GM21723 (cell line): ENCODE results near the gene TARBP1.

Source experiments
- ATAC-seq: cut with Tn5 transposase; IDR thresholded peaks from one replicate; pipeline ENCODE4 v1.9.1; 2021; ENCODE audit warnings: mild to moderate bottlenecking, moderate library complexity; ENCODE audit not compliant: unreplicated experiment

The TARBP1 gene

GRCh38 chr1:234484991-234485739 is 6.2 kb upstream of the TARBP1 start:
- no peak for ATAC-seq

DNA sequence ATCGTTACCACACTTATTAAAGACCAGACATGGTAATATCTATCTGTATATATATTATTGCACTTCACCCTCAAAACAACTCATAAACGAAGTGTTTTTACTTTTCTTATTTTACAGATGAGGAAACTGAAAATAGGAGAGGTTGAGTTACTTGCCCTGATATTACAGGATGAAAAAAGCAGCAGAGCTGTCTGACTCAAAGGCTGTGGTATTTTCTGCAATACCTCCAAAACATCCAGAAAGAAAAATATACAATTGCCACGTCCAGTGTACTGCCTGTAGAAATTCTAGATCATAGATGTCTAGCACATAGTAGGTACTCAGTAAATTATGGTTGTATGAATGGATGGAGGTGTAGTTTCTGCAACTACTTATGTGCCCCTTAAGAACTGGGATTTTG is 5.2 kb upstream of the TARBP1 start:
- no peak for ATAC-seq

DNA sequence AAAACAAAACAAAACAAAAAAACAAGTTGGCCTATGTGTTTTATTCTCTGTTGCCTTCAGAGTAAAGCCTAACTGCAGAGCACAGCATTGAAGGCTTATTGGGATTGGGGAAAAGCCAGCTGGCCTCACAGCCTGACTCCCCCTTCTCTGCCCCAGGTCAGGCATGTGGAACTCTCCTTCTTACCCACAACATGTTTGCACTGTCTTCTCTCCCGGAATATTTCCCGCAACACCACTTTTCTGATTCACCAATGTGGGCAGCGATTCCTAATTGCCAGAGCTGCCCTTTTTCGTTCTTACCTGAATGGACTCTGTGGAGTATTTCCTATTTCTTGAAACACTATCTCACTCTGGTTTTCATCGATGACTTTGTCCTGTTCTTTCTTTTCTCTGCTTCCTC is 2.8 kb upstream of the TARBP1 start:
- no peak for ATAC-seq

GRCh38 chr1:234479866-234480265 is 887 bp upstream of the TARBP1 start:
- ATAC-seq = no peak

DNA sequence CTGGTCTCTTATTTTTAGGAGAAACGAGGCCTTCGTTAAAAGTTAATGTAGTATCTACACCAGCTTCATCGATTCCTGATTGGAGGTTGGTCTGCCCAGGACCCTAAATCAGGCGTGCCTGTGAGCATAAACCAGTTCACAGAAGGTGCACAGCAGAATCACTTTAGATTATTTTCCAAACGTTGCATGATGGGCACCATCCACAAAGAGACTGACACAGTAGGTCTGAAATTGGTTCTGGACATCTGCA is 256 bp upstream of the TARBP1 start:
- no peak for ATAC-seq

DNA sequence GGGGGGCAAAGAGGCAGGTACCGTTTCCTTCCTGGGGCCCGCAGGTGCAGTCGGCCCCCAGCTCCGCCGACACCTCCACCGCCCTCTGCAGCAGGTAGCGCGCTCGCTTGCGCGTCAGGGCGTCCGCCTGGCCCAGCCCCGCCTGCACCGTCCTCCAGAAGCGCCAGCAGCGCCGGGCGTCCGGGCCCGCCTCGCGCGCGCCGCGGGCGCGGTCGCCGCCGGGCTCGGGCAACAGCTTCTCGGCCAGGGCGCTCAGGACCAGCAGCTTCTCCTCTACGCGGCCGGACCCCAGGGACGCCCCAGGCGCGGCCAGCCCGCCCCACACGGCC is 863 bp downstream of the TARBP1 start:
- ATAC-seq = peak; percentile 68

GRCh38 chr1:234477386-234478151 is 1.4 kb downstream of the TARBP1 start:
- no peak for ATAC-seq

DNA sequence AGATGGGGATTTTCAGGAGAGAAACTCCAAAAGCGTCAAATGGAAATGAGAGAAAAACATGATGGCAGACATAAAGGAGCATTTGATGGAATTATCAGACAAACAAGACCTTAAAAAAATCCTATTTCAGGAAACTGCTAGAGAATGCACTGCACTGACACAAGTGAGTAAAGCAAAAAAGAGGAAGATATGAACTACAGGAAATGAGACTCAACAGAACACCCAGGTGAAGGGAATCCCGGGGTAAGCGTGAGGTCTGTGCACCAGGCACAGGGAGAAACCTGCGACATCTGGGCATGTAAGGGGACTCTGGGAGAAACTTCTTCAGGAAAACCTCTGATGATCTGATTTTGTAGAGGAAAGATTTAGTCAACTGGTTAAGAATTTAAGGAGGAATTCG is 2.8 kb downstream of the TARBP1 start:
- no peak for ATAC-seq

- ATAC-seq = no peak
These were observed 3.7 kb downstream of the TARBP1 start for GRCh38 chr1:234475167-234475793.

DNA sequence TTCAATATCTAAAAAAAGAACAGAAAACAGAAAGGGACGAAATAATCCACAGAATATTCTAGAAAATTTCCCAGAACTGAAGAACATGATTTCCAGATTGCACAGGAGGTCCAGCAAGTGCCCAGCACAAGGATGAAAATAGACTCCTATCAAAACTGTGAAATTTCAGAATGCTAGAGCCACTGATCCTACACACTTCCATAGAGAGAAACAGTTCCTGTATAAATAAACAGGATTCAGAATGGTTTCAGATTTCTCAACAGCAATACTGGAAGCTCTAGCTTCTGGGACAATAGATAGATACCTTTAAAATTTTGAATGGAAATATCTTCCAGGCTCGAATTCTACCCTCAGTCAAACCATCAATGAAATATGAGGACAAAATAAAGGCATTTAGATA is 4.6 kb downstream of the TARBP1 start:
- ATAC-seq = no peak

DNA sequence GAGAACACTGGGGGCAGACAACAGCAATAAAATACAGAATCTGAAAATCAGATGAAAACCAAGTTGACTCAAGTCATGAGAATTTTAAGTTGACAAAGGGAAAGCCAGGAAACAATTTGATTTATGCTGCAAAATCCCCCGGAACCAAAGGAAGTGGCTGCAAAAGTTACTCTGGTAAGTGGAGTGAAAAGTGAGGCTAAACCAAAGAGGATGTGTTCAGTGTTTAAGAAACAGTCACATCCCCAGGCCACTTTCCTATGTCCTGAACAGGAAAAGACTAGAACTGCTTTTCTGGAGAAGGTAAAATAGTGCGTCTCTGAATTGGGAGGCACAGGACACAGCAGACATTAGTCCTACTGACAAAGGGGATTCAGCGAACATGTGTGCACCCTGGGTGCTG is 5.9 kb downstream of the TARBP1 start:
- ATAC-seq = no peak

DNA sequence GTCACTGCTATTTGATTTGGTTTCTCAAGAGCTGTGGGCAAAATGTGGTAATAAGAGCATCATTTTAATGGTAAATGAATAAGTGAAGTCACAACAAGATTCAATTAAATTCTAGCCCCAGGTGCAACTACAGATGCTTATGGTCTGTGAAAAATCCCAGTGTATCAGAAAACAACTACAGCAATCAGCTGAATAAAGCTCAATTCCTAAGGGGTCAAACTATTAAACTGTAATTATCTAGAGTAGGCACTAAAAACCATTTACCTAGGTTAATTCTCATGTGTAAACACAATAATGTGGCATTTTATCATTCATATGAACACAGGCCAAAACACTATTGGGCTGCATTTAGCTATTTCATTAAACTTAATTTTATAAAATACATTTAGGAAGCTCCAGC is 9.6 kb downstream of the TARBP1 start:
- ATAC-seq = no peak

- ATAC-seq = no peak
These were observed 10.4 kb downstream of the TARBP1 start for GRCh38 chr1:234468580-234468979.

DNA sequence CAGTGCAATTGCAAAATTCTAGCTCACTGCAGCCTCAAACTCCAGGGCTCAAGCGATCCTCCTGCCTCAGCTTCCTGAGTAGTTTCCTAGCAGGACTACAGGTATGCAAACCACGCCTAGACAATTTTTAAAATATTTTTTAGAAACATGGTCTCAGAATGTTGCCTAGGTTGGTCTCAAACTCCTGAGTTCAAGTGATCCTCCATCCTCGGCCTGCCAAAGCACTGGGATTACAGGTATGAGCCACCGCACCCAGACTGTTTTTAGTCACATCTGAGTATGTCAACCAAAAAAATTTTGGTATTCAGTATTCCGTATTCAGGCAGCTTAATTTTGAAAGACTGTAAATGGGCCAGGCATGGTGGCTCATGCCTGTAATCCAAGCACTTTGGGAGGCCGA is 11.2 kb downstream of the TARBP1 start:
- ATAC-seq = no peak

DNA sequence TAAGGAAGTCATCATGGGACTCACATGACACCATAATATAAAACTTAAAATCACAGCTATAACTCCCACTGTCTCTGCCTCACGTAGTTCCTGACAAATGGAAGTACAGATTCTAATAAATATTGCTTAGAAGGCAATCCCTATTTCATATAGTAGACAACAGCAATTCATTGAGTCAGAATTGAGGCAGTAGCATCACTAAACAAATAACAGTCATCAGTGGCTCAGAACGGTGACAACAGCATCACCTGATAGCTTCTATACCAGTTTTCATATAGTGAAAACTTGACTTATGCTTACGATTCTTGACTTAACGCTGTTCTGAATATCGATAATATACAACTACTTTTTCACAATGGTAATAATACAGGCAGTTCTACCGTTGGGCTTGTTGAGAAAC is 12.0 kb downstream of the TARBP1 start:
- no peak for ATAC-seq

GRCh38 chr1:234463749-234464148 is 15.2 kb downstream of the TARBP1 start:
- ATAC-seq = no peak

DNA sequence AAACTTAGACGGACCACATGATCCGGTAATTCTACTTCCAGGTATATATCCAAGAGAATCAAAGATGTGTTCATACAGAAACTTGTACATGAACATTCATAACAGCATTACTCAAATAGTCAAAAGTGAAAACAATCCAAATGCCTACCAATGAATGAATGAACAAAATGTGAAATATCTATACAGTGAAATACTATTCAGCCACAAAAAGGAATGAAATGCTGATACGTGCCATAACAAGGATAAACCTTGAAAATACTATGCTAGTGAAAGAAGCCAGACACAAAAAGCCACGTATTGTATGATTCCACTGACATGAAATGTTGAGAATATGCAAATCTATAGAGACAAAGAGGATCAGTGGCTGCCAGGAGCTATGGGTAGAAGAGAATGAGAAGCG is 18.3 kb downstream of the TARBP1 start:
- ATAC-seq = no peak

DNA sequence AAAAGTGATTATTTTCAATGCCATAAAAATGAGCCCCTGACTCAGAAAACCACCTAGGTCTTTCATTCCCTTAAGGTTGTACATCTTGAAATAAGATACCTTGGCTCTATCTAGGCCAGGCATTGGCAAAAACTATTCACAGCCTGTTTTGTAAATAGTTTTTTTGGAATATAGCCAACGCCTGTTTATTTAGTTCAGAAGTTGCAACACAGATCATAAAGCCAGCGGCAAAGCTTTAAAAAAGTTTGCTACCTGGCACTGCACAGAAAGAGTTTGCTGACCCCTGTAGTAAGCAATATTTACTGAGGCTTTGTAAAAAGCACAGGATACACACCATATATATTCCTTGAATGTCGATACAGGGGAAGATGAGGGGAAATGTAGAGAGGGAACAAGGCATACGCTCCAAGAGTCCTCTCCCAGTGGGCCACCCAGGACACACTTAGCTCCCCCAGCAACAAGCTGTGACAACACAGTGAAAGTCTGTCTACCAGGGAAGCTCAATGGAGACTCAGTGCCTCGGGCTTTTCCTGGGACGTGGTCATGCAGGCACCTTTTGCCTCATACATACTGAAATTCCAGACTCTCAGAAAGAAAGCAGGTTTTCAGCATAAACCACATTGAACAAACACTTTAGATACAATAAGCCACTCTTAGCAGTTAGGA is 20.5 kb downstream of the TARBP1 start:
- no peak for ATAC-seq

DNA sequence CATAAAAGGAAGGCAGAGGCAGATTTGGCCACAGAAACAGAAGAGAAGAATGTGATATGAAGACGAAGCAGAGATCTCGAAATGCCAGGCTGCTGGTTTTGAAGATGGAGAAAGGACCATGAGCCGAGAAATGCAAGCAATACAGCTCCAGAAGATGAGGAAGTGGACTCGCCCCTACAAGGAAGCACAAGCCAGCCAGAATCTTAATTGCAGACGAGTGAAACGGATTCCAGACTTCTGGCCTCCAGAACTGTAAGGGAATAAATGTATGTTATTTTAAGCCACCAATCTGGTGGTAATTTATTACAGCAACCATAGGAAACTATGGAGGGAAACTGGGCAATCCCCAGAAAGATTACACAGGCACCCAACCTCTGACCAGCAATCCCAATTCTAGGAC is 24.1 kb downstream of the TARBP1 start:
- no peak for ATAC-seq

GRCh38 chr1:234452406-234452965 is 26.5 kb downstream of the TARBP1 start:
- ATAC-seq = no peak

- ATAC-seq = no peak
These were observed 38.6 kb downstream of the TARBP1 start for GRCh38 chr1:234440348-234440747.

DNA sequence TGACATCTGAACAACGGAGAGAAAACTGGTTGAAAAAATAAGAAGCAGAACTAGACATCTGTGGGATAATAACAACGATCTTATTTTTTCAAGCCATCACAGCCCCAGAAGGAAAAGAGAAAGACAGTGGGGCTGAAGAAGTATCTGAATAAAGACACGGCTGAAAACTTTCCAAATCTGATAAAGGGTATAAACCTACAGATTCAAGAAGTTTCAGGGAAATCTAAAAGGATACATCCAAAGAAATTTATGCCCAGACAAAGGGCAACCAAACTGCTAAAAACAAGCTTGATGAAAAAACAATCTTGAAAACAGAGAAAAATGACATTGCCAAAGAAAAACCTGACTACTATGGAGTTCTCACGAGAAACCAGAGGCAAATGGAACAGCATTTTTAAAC is 40.4 kb downstream of the TARBP1 start:
- ATAC-seq = no peak
